Progenitor cell of endocrine pancreas (in vitro differentiated cells): ENCODE results near the gene SRSF10. TPM values are rescaled to one million over a fixed set of nuclear protein-coding genes. Genes with fewer than 3 reads are reported as not detected.

ENCODE experiments used
- DNase-seq: peaks from one replicate; pipeline ENCODE4 v3.0.0; 2021; ENCODE audit warnings: low spot score; ENCODE audit not compliant: unreplicated experiment
- H3K27ac Mint-ChIP-seq: 2 replicates; pipeline ENCODE4 v1.8.0; 2021; ENCODE audit warnings: mild to moderate bottlenecking, moderate library complexity, mixed read lengths
- H3K27me3 Mint-ChIP-seq: 2 replicates; pipeline ENCODE4 v1.8.0; 2021; ENCODE audit warnings: mixed read lengths
- H3K36me3 Mint-ChIP-seq: 2 replicates; pipeline ENCODE4 v1.8.0; 2022; ENCODE audit warnings: mixed read lengths; ENCODE audit not compliant: insufficient read depth
- H3K4me1 Mint-ChIP-seq: 2 replicates; pipeline ENCODE4 v1.8.0; 2021; ENCODE audit warnings: low read depth, mixed read lengths
- H3K4me3 Mint-ChIP-seq: 2 replicates; pipeline ENCODE4 v1.8.0; 2021; ENCODE audit warnings: low read depth, mild to moderate bottlenecking, moderate library complexity, mixed read lengths
- H3K9me3 Mint-ChIP-seq: 2 replicates; pipeline ENCODE4 v1.8.0; 2021; ENCODE audit warnings: low read depth, mixed read lengths
- CTCF ChIP-seq: fragments of 200-600 bp; sonication (generic); IDR thresholded peaks from one replicate; pipeline ENCODE4 v1.5.0; 2021; ENCODE audit warnings: antibody characterized with exemption, mild to moderate bottlenecking; ENCODE audit not compliant: unreplicated experiment
- total RNA-seq: library from RNA; stranded (reverse); gene quantifications from 2 replicates; pipeline ENCODE4 v1.2.1, GENCODE V29; 2021

The SRSF10 gene
- total RNA-seq, 1 donor from 2014 or later = 215 TPM

GRCh38 chr1:23928789-23929188 lies 51.3 kb downstream of the SRSF10 start:
- Mint-ChIP-seq H3K4me3 (no peak overlapping the region), H3K4me1 (no peaks in the 10 kb centered on the region), H3K27me3 (peaks cover 2% of the 10 kb centered on the region), H3K9me3 (no peaks in the 10 kb centered on the region), H3K27ac (no peak overlapping the region), H3K36me3 (no peaks in the 10 kb centered on the region)
- DNase-seq = no peak
- TF ChIP-seq CTCF = no peak

GRCh38 chr1:23927097-23927496 lies 53.0 kb downstream of the SRSF10 start:
- H3K27me3 Mint-ChIP-seq = peaks cover 2% of the 10 kb centered on the region
- H3K36me3 Mint-ChIP-seq = no peaks in the 10 kb centered on the region
- no peak for DNase-seq
- no peak overlapping the region for H3K4me3 Mint-ChIP-seq
- H3K4me1 Mint-ChIP-seq = no peaks in the 10 kb centered on the region
- H3K27ac Mint-ChIP-seq = no peak overlapping the region
- no peaks in the 10 kb centered on the region for H3K9me3 Mint-ChIP-seq
- no peak for TF ChIP-seq CTCF

GRCh38 chr1:23925279-23925678 lies 54.8 kb downstream of the SRSF10 start:
- Mint-ChIP-seq H3K27me3 (peaks cover 2% of the 10 kb centered on the region), H3K4me1 (no peaks in the 10 kb centered on the region), H3K4me3 (no peak overlapping the region), H3K27ac (no peak overlapping the region), H3K36me3 (no peaks in the 10 kb centered on the region), H3K9me3 (no peaks in the 10 kb centered on the region)
- TF ChIP-seq CTCF = no peak
- no peak for DNase-seq

GRCh38 chr1:23924601-23925000 lies 55.5 kb downstream of the SRSF10 start:
- no peak for TF ChIP-seq CTCF
- no peaks in the 10 kb centered on the region for H3K36me3 Mint-ChIP-seq
- DNase-seq = no peak
- peaks cover 2% of the 10 kb centered on the region for H3K27me3 Mint-ChIP-seq
- no peaks in the 10 kb centered on the region for H3K9me3 Mint-ChIP-seq
- no peaks in the 10 kb centered on the region for H3K4me1 Mint-ChIP-seq
- no peak overlapping the region for H3K27ac Mint-ChIP-seq
- H3K4me3 Mint-ChIP-seq = no peak overlapping the region

GRCh38 chr1:23923592-23924499 lies 56.3 kb downstream of the SRSF10 start:
- Mint-ChIP-seq H3K9me3 (no peaks in the 10 kb centered on the region), H3K36me3 (no peaks in the 10 kb centered on the region), H3K27me3 (peaks cover 2% of the 10 kb centered on the region), H3K27ac (no peak overlapping the region), H3K4me1 (no peaks in the 10 kb centered on the region), H3K4me3 (no peak overlapping the region)
- no peak for TF ChIP-seq CTCF
- no peak for DNase-seq
